ENCODE data around the gene ARHGAP26.

DNA sequence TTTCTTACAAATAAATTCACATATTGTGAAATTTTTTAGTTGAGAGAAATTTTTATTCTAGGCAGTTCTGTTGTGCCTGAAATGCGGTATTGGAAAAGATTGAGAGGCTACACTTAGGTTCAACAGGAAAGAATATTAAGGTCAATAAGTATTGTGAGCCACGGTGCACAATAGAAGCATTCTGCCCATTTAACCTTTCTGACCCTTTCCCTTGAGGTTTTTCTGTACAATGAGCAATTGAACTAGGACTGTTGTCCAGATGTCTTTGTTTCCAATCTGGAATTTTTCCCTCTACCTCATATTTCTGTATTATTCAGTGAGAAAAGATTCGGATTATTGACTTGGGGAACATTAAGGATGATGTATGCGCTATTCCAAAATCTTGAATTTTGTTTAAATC is 428.2 kb downstream of the ARHGAP26 start:
- TF ChIP-seq, protein P1, sequence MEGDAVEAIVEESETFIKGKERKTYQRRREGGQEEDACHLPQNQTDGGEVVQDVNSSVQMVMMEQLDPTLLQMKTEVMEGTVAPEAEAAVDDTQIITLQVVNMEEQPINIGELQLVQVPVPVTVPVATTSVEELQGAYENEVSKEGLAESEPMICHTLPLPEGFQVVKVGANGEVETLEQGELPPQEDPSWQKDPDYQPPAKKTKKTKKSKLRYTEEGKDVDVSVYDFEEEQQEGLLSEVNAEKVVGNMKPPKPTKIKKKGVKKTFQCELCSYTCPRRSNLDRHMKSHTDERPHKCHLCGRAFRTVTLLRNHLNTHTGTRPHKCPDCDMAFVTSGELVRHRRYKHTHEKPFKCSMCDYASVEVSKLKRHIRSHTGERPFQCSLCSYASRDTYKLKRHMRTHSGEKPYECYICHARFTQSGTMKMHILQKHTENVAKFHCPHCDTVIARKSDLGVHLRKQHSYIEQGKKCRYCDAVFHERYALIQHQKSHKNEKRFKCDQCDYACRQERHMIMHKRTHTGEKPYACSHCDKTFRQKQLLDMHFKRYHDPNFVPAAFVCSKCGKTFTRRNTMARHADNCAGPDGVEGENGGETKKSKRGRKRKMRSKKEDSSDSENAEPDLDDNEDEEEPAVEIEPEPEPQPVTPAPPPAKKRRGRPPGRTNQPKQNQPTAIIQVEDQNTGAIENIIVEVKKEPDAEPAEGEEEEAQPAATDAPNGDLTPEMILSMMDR (conservative IDR thresholded peaks at IDR 0.05; ENCODE audit: low read depth, low read length), result no peak
- TF ChIP-seq MAZ (IDR thresholded peaks at IDR 0.05; ENCODE audit: borderline replicate concordance, low read depth, low read length) (no peak), POLR2A (IDR thresholded peaks at IDR 0.05; ENCODE audit: low read depth, low read length) (no peak), RCOR1 (IDR thresholded peaks at IDR 0.05; ENCODE audit: insufficient replicate concordance, low read length) (no peak), CEBPB (IDR thresholded peaks at IDR 0.05; ENCODE audit: low read depth, low read length) (no peak), RAD21 (IDR thresholded peaks at IDR 0.05; ENCODE audit: low read length) (no peak), SMC3 (IDR thresholded peaks at IDR 0.05; ENCODE audit: low read depth, low read length) (no peak)
- TF ChIP-seq, protein P2, sequence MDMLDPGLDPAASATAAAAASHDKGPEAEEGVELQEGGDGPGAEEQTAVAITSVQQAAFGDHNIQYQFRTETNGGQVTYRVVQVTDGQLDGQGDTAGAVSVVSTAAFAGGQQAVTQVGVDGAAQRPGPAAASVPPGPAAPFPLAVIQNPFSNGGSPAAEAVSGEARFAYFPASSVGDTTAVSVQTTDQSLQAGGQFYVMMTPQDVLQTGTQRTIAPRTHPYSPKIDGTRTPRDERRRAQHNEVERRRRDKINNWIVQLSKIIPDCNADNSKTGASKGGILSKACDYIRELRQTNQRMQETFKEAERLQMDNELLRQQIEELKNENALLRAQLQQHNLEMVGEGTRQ (IDR thresholded peaks at IDR 0.05; ENCODE audit: low read depth, low read length), result no peak
- TF ChIP-seq, protein P3, sequence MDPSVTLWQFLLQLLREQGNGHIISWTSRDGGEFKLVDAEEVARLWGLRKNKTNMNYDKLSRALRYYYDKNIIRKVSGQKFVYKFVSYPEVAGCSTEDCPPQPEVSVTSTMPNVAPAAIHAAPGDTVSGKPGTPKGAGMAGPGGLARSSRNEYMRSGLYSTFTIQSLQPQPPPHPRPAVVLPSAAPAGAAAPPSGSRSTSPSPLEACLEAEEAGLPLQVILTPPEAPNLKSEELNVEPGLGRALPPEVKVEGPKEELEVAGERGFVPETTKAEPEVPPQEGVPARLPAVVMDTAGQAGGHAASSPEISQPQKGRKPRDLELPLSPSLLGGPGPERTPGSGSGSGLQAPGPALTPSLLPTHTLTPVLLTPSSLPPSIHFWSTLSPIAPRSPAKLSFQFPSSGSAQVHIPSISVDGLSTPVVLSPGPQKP (IDR thresholded peaks at IDR 0.05; ENCODE audit: borderline replicate concordance, low read depth, low read length), result no peak
